ENCODE results near the gene CDH26. TPM values are rescaled to one million over a fixed set of nuclear protein-coding genes. Genes with fewer than 3 reads are reported as not detected.

The CDH26 gene
- total and polyA plus RNA-seq, 2 donors (not counting 3 experiments of a cell fraction or from before 2014, with no cell fraction given), result 0.01 TPM; not detected in 1

GRCh38 chr20:59996108-59996507, 37.9 kb downstream of the CDH26 start:
- no peak for FAIRE-seq
- dilution Hi-C loops (cut with MboI; ENCODE audit: extremely low pct_ligation_motif_present, low sequenced_read_pairs), result no loop called here
- POLR2A ChIA-PET, result no interaction called here

GRCh38 chr20:59997896-59998295, 39.7 kb downstream of the CDH26 start:
- FAIRE-seq (no peak), DNase-seq (ENCODE audit: low read depth, low spot score) (no peak)
- CTCF ChIA-PET, result no interaction called here
- Histone ChIP-seq H3K27me3 (ENCODE audit: control insufficient read depth in 2 of 2, insufficient read depth in 2 of 2, low read length in 2 of 2) (no peaks in the 10 kb centered on the region), H3K4me2 (ENCODE audit: insufficient read depth, low read length) (no peak overlapping the region), H3K36me3 (ENCODE audit: control insufficient read depth in 2 of 2, extremely low read depth in 1 of 2, insufficient read depth in 2 of 2, low read length in 2 of 2) (no peaks in the 10 kb centered on the region), H3K4me1 (ENCODE audit: control insufficient read depth, extremely low read depth, insufficient read depth, low read length) (no peaks in the 10 kb centered on the region), H2AFZ (ENCODE audit: low read depth, low read length) (no peak overlapping the region), H3K9ac (replicated peaks; ENCODE audit: extremely low read depth, insufficient read depth, low read length) (no peak overlapping the region), H3K27ac (ENCODE audit: insufficient read depth, low read depth, low read length) (no peak overlapping the region), H3K9me1 (replicated peaks; ENCODE audit: control insufficient read depth, extremely low read depth, insufficient read depth, low read length) (no peaks in the 10 kb centered on the region), H3K79me2 (ENCODE audit: control insufficient read depth, insufficient read depth, low read length) (no peaks in the 10 kb centered on the region), H3K4me3 (replicated peaks in 1 of 3; ENCODE audit: insufficient read depth in 1 of 3, low read depth in 1 of 3, low read length in 3 of 3) (no peak overlapping the region), H4K20me1 (replicated peaks; ENCODE audit: control insufficient read depth, extremely low read depth, insufficient read depth, low read length) (no peaks in the 10 kb centered on the region), H3K9me3 (replicated peaks; ENCODE audit: control insufficient read depth, insufficient read depth, low read length) (peaks cover 1% of the 10 kb centered on the region)
- intact Hi-C loops (cut with micrococcal nuclease) (no loop called here), dilution Hi-C loops (cut with MboI; ENCODE audit: extremely low pct_ligation_motif_present, low sequenced_read_pairs) (no loop called here)
- POLR2A ChIA-PET, result no interaction called here
- no TSS peak for BruUV-seq (replicated peaks)
- TF ChIP-seq FOS (IDR thresholded peaks at IDR 0.05; ENCODE audit: borderline replicate concordance, insufficient read depth, low read length) (no peak), MYC (IDR thresholded peaks at IDR 0.05; ENCODE audit: low read depth, low read length) (no peak)

More at GRCh38 chr20:59996108-59996507, 37.9 kb downstream of the CDH26 start:
- CTCF ChIA-PET, result no interaction called here
- Histone ChIP-seq H3K4me3 (replicated peaks in 1 of 3; ENCODE audit: insufficient read depth in 1 of 3, low read depth in 1 of 3, low read length in 3 of 3) (no peak overlapping the region), H3K9me1 (replicated peaks; ENCODE audit: control insufficient read depth, extremely low read depth, insufficient read depth, low read length) (no peaks in the 10 kb centered on the region), H4K20me1 (replicated peaks; ENCODE audit: control insufficient read depth, extremely low read depth, insufficient read depth, low read length) (no peaks in the 10 kb centered on the region), H3K4me1 (ENCODE audit: control insufficient read depth, extremely low read depth, insufficient read depth, low read length) (no peaks in the 10 kb centered on the region), H3K36me3 (ENCODE audit: control insufficient read depth in 2 of 2, extremely low read depth in 1 of 2, insufficient read depth in 2 of 2, low read length in 2 of 2) (no peaks in the 10 kb centered on the region), H2AFZ (ENCODE audit: low read depth, low read length) (no peak overlapping the region), H3K27ac (ENCODE audit: insufficient read depth, low read depth, low read length) (no peak overlapping the region), H3K9ac (replicated peaks; ENCODE audit: extremely low read depth, insufficient read depth, low read length) (no peak overlapping the region), H3K79me2 (ENCODE audit: control insufficient read depth, insufficient read depth, low read length) (no peaks in the 10 kb centered on the region), H3K9me3 (replicated peaks; ENCODE audit: control insufficient read depth, insufficient read depth, low read length) (peaks cover 1% of the 10 kb centered on the region), H3K4me2 (ENCODE audit: insufficient read depth, low read length) (no peak overlapping the region), H3K27me3 (ENCODE audit: control insufficient read depth in 2 of 2, insufficient read depth in 2 of 2, low read length in 2 of 2) (no peaks in the 10 kb centered on the region)
- DNase-seq (ENCODE audit: low read depth, low spot score), result no peak
- intact Hi-C loops (cut with micrococcal nuclease), result no loop called here
- BruUV-seq (replicated peaks), result no TSS peak
- no peak for TF ChIP-seq MYC (IDR thresholded peaks at IDR 0.05; ENCODE audit: low read depth, low read length)
- no peak for TF ChIP-seq FOS (IDR thresholded peaks at IDR 0.05; ENCODE audit: borderline replicate concordance, insufficient read depth, low read length)
- no peak for TF ChIP-seq POLR2AphosphoS5 (IDR thresholded peaks at IDR 0.05; ENCODE audit: insufficient read depth, low read depth, low read length)
- TF ChIP-seq, protein P1, sequence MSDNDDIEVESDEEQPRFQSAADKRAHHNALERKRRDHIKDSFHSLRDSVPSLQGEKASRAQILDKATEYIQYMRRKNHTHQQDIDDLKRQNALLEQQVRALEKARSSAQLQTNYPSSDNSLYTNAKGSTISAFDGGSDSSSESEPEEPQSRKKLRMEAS (IDR thresholded peaks at IDR 0.05; ENCODE audit: insufficient read depth, insufficient read length), result no peak
- no peak for TF ChIP-seq POLR2A (IDR thresholded peaks at IDR 0.05; ENCODE audit: low read depth, low read length)
- TF ChIP-seq EZH2 (IDR thresholded peaks at IDR 0.05; ENCODE audit: borderline replicate concordance, low read depth, low read length, severe bottlenecking), result no peak
- no peak for TF ChIP-seq JUN (IDR thresholded peaks at IDR 0.05; ENCODE audit: borderline replicate concordance, insufficient read depth, insufficient read length, low read depth)

Measured in endothelial cell of umbilical vein (primary cell).